ENCODE data around the gene AKAP1.
A peak's percentile ranks its signal among the peaks of the same experiment; 100 is the strongest.

- peak in 2 of 4 experiments; percentile 7 to 29 for TF ChIP-seq CTCF (IDR thresholded peaks at IDR 0.05)
- TF ChIP-seq POLR2A (IDR thresholded peaks at IDR 0.05) = peak; percentile 1
Observed at GRCh38 chr17:57085448-57086068, 512 bp downstream of the AKAP1 start.

Measured in prostate gland (tissue), 2 donors.